SK-N-SH treated with all-trans-retinoic acid at 6 μM for 48 hours (cell line): ENCODE data around the gene LMF1.

Experiments used
- ATAC-seq: fragments of 200-7000 bp; cut with Tn5 transposase; 3 replicates; pipeline ENCODE4 v1.9.1; 2020; ENCODE audit warnings: mild to moderate bottlenecking, moderate library complexity
- ARNTL ChIP-seq: fragments of 450-650 bp; formaldehyde crosslinking; IDR thresholded peaks from 2 replicates; pipeline ENCODE4 v1.5.0; 2020; ENCODE audit warnings: low read depth, mild to moderate bottlenecking, moderate library complexity, borderline replicate concordance
- BACH2 ChIP-seq: fragments of 250-450 bp; sonication (Bioruptor Pico); IDR thresholded peaks from 2 replicates; pipeline ENCODE4 v1.9.0; 2021; ENCODE audit warnings: mild to moderate bottlenecking, borderline replicate concordance
- CREB5 ChIP-seq: fragments of 250-450 bp; sonication (Bioruptor Pico); IDR thresholded peaks from 2 replicates; pipeline ENCODE4 v1.5.1; 2020; ENCODE audit warnings: low read depth, mild to moderate bottlenecking, moderate library complexity
- CSDC2 ChIP-seq: fragments of 250-450 bp; sonication (Bioruptor Pico); IDR thresholded peaks from 2 replicates; pipeline ENCODE4 v1.5.0; 2020; ENCODE audit warnings: mild to moderate bottlenecking, moderate library complexity
- CSRNP3 ChIP-seq: fragments of 250-450 bp; sonication (Bioruptor Pico); IDR thresholded peaks from 2 replicates; pipeline ENCODE4 v1.5.1; 2021; ENCODE audit warnings: mild to moderate bottlenecking, moderate library complexity
- ESRRG ChIP-seq: fragments of 250-450 bp; sonication (Bioruptor Pico); IDR thresholded peaks from 2 replicates; pipeline ENCODE4 v1.6.1; 2021; ENCODE audit warnings: mild to moderate bottlenecking
- GLIS3 ChIP-seq: fragments of 250-450 bp; sonication (Bioruptor Pico); IDR thresholded peaks from 2 replicates; pipeline ENCODE4 v1.5.0; 2020; ENCODE audit warnings: mild to moderate bottlenecking, moderate library complexity
- ISL1 ChIP-seq: fragments of 250-450 bp; sonication (Bioruptor Pico); IDR thresholded peaks from 2 replicates; pipeline ENCODE4 v2.1.2; 2022; ENCODE audit warnings: mild to moderate bottlenecking, moderate library complexity
- OSR1 ChIP-seq: fragments of 250-450 bp; sonication (Bioruptor Pico); IDR thresholded peaks from 2 replicates; pipeline ENCODE4 v1.8.0; 2022; ENCODE audit warnings: moderate library complexity, mild to moderate bottlenecking, inconsistent platforms
- POU6F1 ChIP-seq: fragments of 250-450 bp; sonication (Bioruptor Pico); IDR thresholded peaks from 2 replicates; pipeline ENCODE4 v1.8.0; 2021; ENCODE audit warnings: low read depth, mild to moderate bottlenecking, moderate library complexity, borderline replicate concordance
- PPARA ChIP-seq: fragments of 250-450 bp; sonication (Bioruptor Pico); IDR thresholded peaks from 2 replicates; pipeline ENCODE4 v1.5.0; 2020; ENCODE audit warnings: mild to moderate bottlenecking, borderline replicate concordance
- RARB ChIP-seq: fragments of 250-450 bp; sonication (Bioruptor Pico); IDR thresholded peaks from 2 replicates; pipeline ENCODE4 v1.8.0; 2021; ENCODE audit warnings: mild to moderate bottlenecking, moderate library complexity
- SNAI2 ChIP-seq: fragments of 250-450 bp; sonication (Bioruptor Pico); IDR thresholded peaks from 2 replicates; pipeline ENCODE4 v1.5.0; 2020; ENCODE audit warnings: mild to moderate bottlenecking, moderate library complexity
- TCF4 ChIP-seq: fragments of 250-450 bp; sonication (Bioruptor Pico); IDR thresholded peaks from 2 replicates; pipeline ENCODE4 v1.8.0; 2021; ENCODE audit warnings: mild to moderate bottlenecking, moderate library complexity, borderline replicate concordance
- TOX ChIP-seq: fragments of 250-450 bp; sonication (Bioruptor Pico); IDR thresholded peaks from 2 replicates; pipeline ENCODE4 v1.8.0; 2021; ENCODE audit warnings: mild to moderate bottlenecking, moderate library complexity, borderline replicate concordance
- ZC3H10 ChIP-seq: fragments of 250-450 bp; sonication (Bioruptor Pico); IDR thresholded peaks from 2 replicates; pipeline ENCODE4 v1.5.1; 2021; ENCODE audit warnings: mild to moderate bottlenecking, moderate library complexity
- ZFP3 ChIP-seq: fragments of 250-450 bp; sonication (Bioruptor Pico); IDR thresholded peaks from 2 replicates; pipeline ENCODE4 v1.5.0; 2020; ENCODE audit warnings: mild to moderate bottlenecking, moderate library complexity
- ZFP30 ChIP-seq: fragments of 450-650 bp; formaldehyde crosslinking; IDR thresholded peaks from 2 replicates; pipeline ENCODE4 v1.5.0; 2022; ENCODE audit warnings: mild to moderate bottlenecking, moderate library complexity
- ZNF565 ChIP-seq: fragments of 450-650 bp; formaldehyde crosslinking; conservative IDR thresholded peaks from 2 replicates; pipeline ENCODE4 v1.5.0; 2020; ENCODE audit warnings: low read depth, mild to moderate bottlenecking, moderate library complexity
- ZNF70 ChIP-seq: fragments of 450-650 bp; formaldehyde crosslinking; IDR thresholded peaks from 2 replicates; pipeline ENCODE4 v1.5.0; 2020; ENCODE audit warnings: mild to moderate bottlenecking, moderate library complexity
- ZNF8 ChIP-seq: fragments of 450-650 bp; formaldehyde crosslinking; IDR thresholded peaks from 2 replicates; pipeline ENCODE4 v1.5.0; 2020; ENCODE audit warnings: mild to moderate bottlenecking, moderate library complexity

Gene LMF1

GRCh38 chr16:918068-918467 is 52.7 kb downstream of the LMF1 start:
- TF ChIP-seq BACH2 (CRISPR knock-in tag) (no peak), ZNF70 (CRISPR knock-in tag) (no peak), CSRNP3 (CRISPR knock-in tag) (no peak), PPARA (CRISPR knock-in tag) (no peak), POU6F1 (CRISPR knock-in tag) (no peak), SNAI2 (no peak), ZFP30 (CRISPR knock-in tag) (no peak), TCF4 (CRISPR knock-in tag) (no peak), ARNTL (no peak), OSR1 (no peak), RARB (CRISPR knock-in tag) (no peak), ISL1 (no peak), ZC3H10 (CRISPR knock-in tag) (no peak), ZNF565 (CRISPR knock-in tag) (no peak), ZFP3 (CRISPR knock-in tag) (no peak)
- ATAC-seq, result no peak

GRCh38 chr16:917591-918061 is 53.2 kb downstream of the LMF1 start:
- no peak for ATAC-seq
- TF ChIP-seq BACH2 (CRISPR knock-in tag), result no peak
- TF ChIP-seq POU6F1 (CRISPR knock-in tag), result no peak
- TF ChIP-seq ZFP30 (CRISPR knock-in tag), result no peak
- no peak for TF ChIP-seq PPARA (CRISPR knock-in tag)
- no peak for TF ChIP-seq OSR1
- TF ChIP-seq ZNF8 (CRISPR knock-in tag), result no peak
- TF ChIP-seq CSDC2 (CRISPR knock-in tag), result no peak
- TF ChIP-seq RARB (CRISPR knock-in tag), result no peak
- TF ChIP-seq ZNF565 (CRISPR knock-in tag), result no peak
- no peak for TF ChIP-seq ZNF70 (CRISPR knock-in tag)
- no peak for TF ChIP-seq ISL1
- no peak for TF ChIP-seq TCF4 (CRISPR knock-in tag)
- TF ChIP-seq TOX, result no peak
- TF ChIP-seq ZFP3 (CRISPR knock-in tag), result no peak

GRCh38 chr16:916035-916799 is 54.6 kb downstream of the LMF1 start:
- TF ChIP-seq PPARA (CRISPR knock-in tag) (no peak), RARB (CRISPR knock-in tag) (no peak), ISL1 (no peak), TCF4 (CRISPR knock-in tag) (no peak)
- ATAC-seq, result no peak

- no peak for ATAC-seq
- TF ChIP-seq CSRNP3 (CRISPR knock-in tag) (no peak), SNAI2 (no peak), PPARA (CRISPR knock-in tag) (no peak), CREB5 (CRISPR knock-in tag) (no peak), ZFP3 (CRISPR knock-in tag) (no peak), TCF4 (CRISPR knock-in tag) (no peak), TOX (no peak), BACH2 (CRISPR knock-in tag) (no peak), ZNF565 (CRISPR knock-in tag) (no peak), ZNF8 (CRISPR knock-in tag) (no peak), ESRRG (CRISPR knock-in tag) (no peak), ZC3H10 (CRISPR knock-in tag) (no peak), OSR1 (no peak), GLIS3 (CRISPR knock-in tag) (no peak), ISL1 (no peak)
Measured at GRCh38 chr16:915546-915945, 55.2 kb downstream of the LMF1 start.
